CD1c-positive myeloid dendritic cell (primary cell): ENCODE data around the gene SPRR3.

ENCODE experiments used
- DNase-seq: peaks from one replicate; pipeline ENCODE4 v3.0.0-alpha.2; 2016; ENCODE audit errors: extremely low spot score

The SPRR3 gene

GRCh38 chr1:153049211-153049610, 47.7 kb downstream of the SPRR3 start:
- no peak for DNase-seq
